ENCODE results near the gene TRH. TPM values are rescaled to one million over a fixed set of nuclear protein-coding genes. Genes with fewer than 3 reads are reported as not detected.

TRH gene
- total and polyA plus RNA-seq, 2 of the 8 experiments (the other 6 are each of a cell fraction or from before 2014, with no cell fraction given): not detected

DNA sequence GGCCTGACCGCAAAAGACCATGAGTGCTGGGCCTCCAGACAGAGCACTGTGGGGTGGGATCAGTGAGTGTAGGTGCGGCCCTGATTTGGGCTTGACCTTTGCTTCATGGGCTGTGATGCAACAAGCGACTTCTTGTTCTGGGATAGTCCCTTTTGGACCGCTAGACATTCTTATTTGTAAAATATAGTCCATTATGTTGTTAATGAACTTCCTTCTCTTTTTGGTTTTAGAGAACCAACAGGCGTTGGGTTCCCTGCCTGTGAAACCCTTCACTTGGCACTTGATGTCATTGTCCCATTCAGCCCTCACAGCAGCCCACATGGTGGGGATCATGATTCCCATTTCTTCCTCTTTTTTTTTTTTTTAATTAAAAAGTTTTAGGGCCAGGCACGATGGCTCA is 15.8 kb upstream of the TRH start:
- Histone ChIP-seq H2AK5ac (ENCODE audit: low read depth, low read length) (no peak overlapping the region), H2AFZ (ENCODE audit: low read length) (no peak overlapping the region), H3K4ac (replicated peaks; ENCODE audit: insufficient read length, low read depth, low read length) (no peak overlapping the region), H3K4me1 (replicated peaks in 1 of 4; ENCODE audit: control insufficient read depth in 3 of 4, insufficient read depth in 4 of 4, low read length in 3 of 4) (no peaks in the 10 kb centered on the region), H3K27me3 (replicated peaks in 1 of 4; ENCODE audit: control insufficient read depth in 3 of 4, extremely low read depth in 1 of 4, insufficient read depth in 3 of 4, low read length in 3 of 4) (peaks cover 0 to 5% (median 2%) of the 10 kb centered on the region in 4 experiments; a peak in 2 of 7 replicates), H3K9ac (replicated peaks in 1 of 4; ENCODE audit: extremely low read depth in 1 of 4, low read depth in 3 of 4, low read length in 3 of 4) (no peak overlapping the region), H3K36me3 (ENCODE audit: control insufficient read depth in 2 of 4, insufficient read depth in 4 of 4, low read length in 3 of 4) (no peaks in the 10 kb centered on the region), H2BK20ac (ENCODE audit: low read length) (no peak overlapping the region), H3K79me2 (ENCODE audit: control insufficient read depth in 1 of 2, insufficient read depth in 2 of 2, low read length in 2 of 2) (no peaks in the 10 kb centered on the region), H4K20me1 (replicated peaks in 1 of 2; ENCODE audit: control insufficient read depth in 1 of 2, insufficient read depth in 2 of 2, low read length in 2 of 2) (peaks cover 0 to 2% of the 10 kb centered on the region in 2 experiments), H3K23me2 (ENCODE audit: low read depth, low read length) (no peaks in the 10 kb centered on the region), H2BK5ac (ENCODE audit: low read depth, low read length) (no peak overlapping the region), H3K9me3 (ENCODE audit: insufficient read depth in 2 of 2, low read depth in 1 of 2, low read length in 1 of 2) (no peaks in the 10 kb centered on the region), H3K23ac (ENCODE audit: insufficient read length) (no peak overlapping the region), H3K56ac (replicated peaks; ENCODE audit: insufficient read length, low read depth, low read length) (no peak overlapping the region), H3K14ac (ENCODE audit: insufficient read length) (no peak overlapping the region), H3K4me3 (ENCODE audit: extremely low read depth in 1 of 4, insufficient read depth in 2 of 4, low read depth in 3 of 4, low read length in 4 of 4) (no peak overlapping the region), H2BK120ac (replicated peaks; ENCODE audit: low read depth, low read length) (no peak overlapping the region), H2BK12ac (ENCODE audit: low read depth, low read length) (no peak overlapping the region), H3K27ac (ENCODE audit: low read depth, low read length) (no peak overlapping the region), H3K4me2 (ENCODE audit: insufficient read depth in 1 of 2, low read depth in 2 of 2, low read length in 2 of 2) (no peak overlapping the region), H4K5ac (ENCODE audit: insufficient read length, low read depth, low read length) (no peak overlapping the region), H4K91ac (replicated peaks; ENCODE audit: insufficient read length, low read length) (no peak overlapping the region), H2BK15ac (ENCODE audit: low read length) (no peak overlapping the region), H3K18ac (ENCODE audit: extremely low read depth, low read length) (no peak overlapping the region), H4K8ac (ENCODE audit: extremely low read depth, insufficient read depth, low read length) (no peak overlapping the region), H3K79me1 (ENCODE audit: low read depth, low read length) (no peaks in the 10 kb centered on the region)
- FAIRE-seq: no peak
- WGBS, 2 experiments (ENCODE audit: extremely low coverage in 1 of 2, insufficient coverage in 1 of 2, insufficient read length in 1 of 2, insufficient replicate concordance in 2 of 2, low coverage in 1 of 2, low lambda C conversion rate in 2 of 2, missing lambda C conversion rate in 1 of 2): 65% methylated on average over 5 of the region's 6 CpGs; no CpG with 5 or more reads in 1 of the 2 experiments
- POLR2A ChIA-PET (ENCODE audit: partially characterized antibody): no interaction called here
- TF ChIP-seq, protein P1, sequence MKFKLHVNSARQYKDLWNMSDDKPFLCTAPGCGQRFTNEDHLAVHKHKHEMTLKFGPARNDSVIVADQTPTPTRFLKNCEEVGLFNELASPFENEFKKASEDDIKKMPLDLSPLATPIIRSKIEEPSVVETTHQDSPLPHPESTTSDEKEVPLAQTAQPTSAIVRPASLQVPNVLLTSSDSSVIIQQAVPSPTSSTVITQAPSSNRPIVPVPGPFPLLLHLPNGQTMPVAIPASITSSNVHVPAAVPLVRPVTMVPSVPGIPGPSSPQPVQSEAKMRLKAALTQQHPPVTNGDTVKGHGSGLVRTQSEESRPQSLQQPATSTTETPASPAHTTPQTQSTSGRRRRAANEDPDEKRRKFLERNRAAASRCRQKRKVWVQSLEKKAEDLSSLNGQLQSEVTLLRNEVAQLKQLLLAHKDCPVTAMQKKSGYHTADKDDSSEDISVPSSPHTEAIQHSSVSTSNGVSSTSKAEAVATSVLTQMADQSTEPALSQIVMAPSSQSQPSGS (IDR thresholded peaks at IDR 0.05; ENCODE audit: low read length): no peak
- no peak for TF ChIP-seq SAP30 (IDR thresholded peaks at IDR 0.05; ENCODE audit: insufficient read depth, insufficient replicate concordance, low read length)
- no peak for TF ChIP-seq CEBPB (IDR thresholded peaks at IDR 0.05; ENCODE audit: low read depth, low read length)
- no peak for TF ChIP-seq HDAC6 (IDR thresholded peaks at IDR 0.05; ENCODE audit: low read depth, low read length)
- TF ChIP-seq SUZ12 (IDR thresholded peaks at IDR 0.05; ENCODE audit: low read length): no peak
- no peak for TF ChIP-seq KDM5A (IDR thresholded peaks at IDR 0.05; ENCODE audit: low read length)
- no peak for TF ChIP-seq EGR1 (IDR thresholded peaks at IDR 0.05; ENCODE audit: borderline replicate concordance, low read depth, low read length)
- TF ChIP-seq PHF8 (conservative IDR thresholded peaks at IDR 0.05; ENCODE audit: low read depth, low read length): no peak
- CTCF ChIA-PET (ENCODE audit: partially characterized antibody): interaction anchor here (5.8 kb wide), 1 partner anchor 17 kb away, joined by 41 read pairs; no protein-coding TSS in a partner anchor
- DNase-seq (ENCODE audit: low read depth in 1 of 2, low spot score in 2 of 2): no peak

Measured in H1 (cell line).